Nephron progenitor cell (in vitro differentiated cells): ENCODE data around the gene PALS1.

Experiments
- DNase-seq: peaks from one replicate; pipeline ENCODE4 v3.0.0; 2021
- H3K27ac Mint-ChIP-seq: 2 replicates; pipeline ENCODE4 v1.8.0; 2021; ENCODE audit warnings: mild to moderate bottlenecking, moderate library complexity, mixed read lengths
- H3K27me3 Mint-ChIP-seq: 2 replicates; pipeline ENCODE4 v1.8.0; 2021; ENCODE audit warnings: mild to moderate bottlenecking, low read depth, mixed read lengths; ENCODE audit not compliant: poor library complexity
- H3K36me3 Mint-ChIP-seq: 2 replicates; pipeline ENCODE4 v1.8.0; 2021; ENCODE audit warnings: low read depth, mixed read lengths
- H3K4me1 Mint-ChIP-seq: 2 replicates; pipeline ENCODE4 v1.8.0; 2021; ENCODE audit warnings: mixed read lengths
- H3K4me3 Mint-ChIP-seq: 2 replicates; pipeline ENCODE4 v1.8.0; 2021; ENCODE audit warnings: mild to moderate bottlenecking, moderate library complexity, mixed read lengths
- H3K9me3 Mint-ChIP-seq: 2 replicates; pipeline ENCODE4 v1.8.0; 2021; ENCODE audit warnings: mild to moderate bottlenecking, moderate library complexity, mixed read lengths
- TF ChIP-seq, protein P1 (sequence below): fragments of 200-600 bp; sonication (generic); IDR thresholded peaks from 2 replicates; pipeline ENCODE4 v1.5.0; 2021; ENCODE audit warnings: antibody characterized with exemption

Gene PALS1

DNA sequence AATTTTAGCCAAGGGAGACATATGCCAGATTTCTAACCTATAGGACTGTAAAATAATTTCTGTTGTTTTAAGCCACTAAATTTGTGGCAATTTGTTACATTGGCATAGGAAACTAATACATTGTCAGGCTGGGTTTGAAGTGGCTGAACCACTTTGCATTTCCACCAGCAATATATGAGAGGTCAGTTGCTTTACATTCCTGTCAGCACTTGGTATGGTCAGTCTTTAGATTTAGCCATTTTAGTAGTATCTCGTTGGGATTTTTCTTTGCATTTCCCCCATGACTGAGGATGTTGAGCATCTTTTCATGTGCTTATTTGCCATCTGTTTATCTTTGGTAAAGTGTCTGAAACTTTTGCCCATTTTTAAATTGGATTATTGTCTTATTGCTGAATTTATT, 3.9 kb downstream of the PALS1 start:
- TF ChIP-seq, protein P1, sequence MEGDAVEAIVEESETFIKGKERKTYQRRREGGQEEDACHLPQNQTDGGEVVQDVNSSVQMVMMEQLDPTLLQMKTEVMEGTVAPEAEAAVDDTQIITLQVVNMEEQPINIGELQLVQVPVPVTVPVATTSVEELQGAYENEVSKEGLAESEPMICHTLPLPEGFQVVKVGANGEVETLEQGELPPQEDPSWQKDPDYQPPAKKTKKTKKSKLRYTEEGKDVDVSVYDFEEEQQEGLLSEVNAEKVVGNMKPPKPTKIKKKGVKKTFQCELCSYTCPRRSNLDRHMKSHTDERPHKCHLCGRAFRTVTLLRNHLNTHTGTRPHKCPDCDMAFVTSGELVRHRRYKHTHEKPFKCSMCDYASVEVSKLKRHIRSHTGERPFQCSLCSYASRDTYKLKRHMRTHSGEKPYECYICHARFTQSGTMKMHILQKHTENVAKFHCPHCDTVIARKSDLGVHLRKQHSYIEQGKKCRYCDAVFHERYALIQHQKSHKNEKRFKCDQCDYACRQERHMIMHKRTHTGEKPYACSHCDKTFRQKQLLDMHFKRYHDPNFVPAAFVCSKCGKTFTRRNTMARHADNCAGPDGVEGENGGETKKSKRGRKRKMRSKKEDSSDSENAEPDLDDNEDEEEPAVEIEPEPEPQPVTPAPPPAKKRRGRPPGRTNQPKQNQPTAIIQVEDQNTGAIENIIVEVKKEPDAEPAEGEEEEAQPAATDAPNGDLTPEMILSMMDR, result no peak
- Mint-ChIP-seq H3K27ac (no peak overlapping the region), H3K9me3 (peaks cover 4% of the 10 kb centered on the region), H3K4me1 (peaks cover 37% of the 10 kb centered on the region), H3K36me3 (peaks cover 21% of the 10 kb centered on the region), H3K27me3 (peaks cover 7% of the 10 kb centered on the region), H3K4me3 (no peak overlapping the region)
- no peak for DNase-seq

DNA sequence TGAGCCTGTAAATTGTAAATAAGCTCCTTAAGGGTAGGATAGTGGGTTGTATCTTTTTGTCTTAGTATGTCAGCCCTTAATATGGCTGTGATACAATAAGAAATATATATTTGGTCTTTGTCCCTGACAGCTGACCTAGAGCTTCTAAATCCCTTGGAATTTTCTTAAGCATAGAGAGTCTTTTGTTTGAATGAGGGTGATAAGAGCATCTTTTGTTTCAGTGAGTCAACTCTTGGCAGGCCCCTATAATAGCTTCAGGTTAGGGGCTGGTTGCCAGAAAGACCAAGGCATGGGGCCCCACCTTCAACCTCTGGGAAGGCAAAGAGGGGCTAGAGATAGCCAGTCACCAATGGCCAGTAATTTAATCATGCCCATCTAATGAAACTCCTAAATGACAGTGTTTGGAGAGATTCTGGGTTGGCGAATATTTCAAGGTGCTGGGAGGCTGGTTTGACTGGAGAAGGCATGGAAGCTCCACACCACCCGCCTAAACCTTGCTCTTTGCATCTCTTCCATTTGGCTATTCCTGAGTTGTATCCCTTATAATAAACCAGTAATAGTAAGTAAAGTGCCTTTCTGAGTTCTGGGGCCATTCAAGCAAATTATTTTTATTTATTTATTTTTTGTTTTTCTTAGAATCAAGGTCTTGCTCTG, 10.5 kb downstream of the PALS1 start:
- Mint-ChIP-seq H3K36me3 (peaks cover 9% of the 10 kb centered on the region), H3K27ac (no peak overlapping the region), H3K27me3 (no peaks in the 10 kb centered on the region), H3K4me1 (peaks cover 18% of the 10 kb centered on the region), H3K4me3 (no peak overlapping the region), H3K9me3 (no peaks in the 10 kb centered on the region)
- DNase-seq, result no peak
- TF ChIP-seq, protein P1, result no peak

DNA sequence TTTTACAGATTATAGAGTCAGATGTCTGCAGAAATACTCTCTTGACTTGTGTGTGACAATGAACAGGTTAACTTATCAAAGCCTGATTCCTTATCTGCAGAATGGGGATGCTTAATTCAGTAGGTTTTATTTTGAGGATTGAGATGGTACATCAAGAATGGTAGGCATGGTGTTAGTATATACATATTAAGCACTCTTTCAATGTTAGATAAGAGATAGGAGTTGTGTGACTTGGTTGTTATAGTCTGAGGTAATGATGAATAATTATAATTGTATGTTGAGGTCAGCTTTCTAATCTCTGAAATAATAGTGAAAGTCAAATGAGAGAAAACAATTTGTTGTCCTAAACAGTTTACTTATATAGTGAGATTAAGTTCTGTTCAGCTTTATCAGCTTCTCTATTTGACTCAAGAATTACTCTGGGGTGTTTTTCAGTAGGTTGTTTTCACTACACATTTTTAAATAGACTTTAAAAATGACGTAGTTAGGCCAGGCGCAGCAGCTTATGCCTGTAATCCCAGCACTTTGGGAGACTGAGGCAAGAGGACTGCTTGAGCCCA, 11.9 kb downstream of the PALS1 start:
- TF ChIP-seq, protein P1, result no peak
- no peak overlapping the region for H3K4me3 Mint-ChIP-seq
- no peaks in the 10 kb centered on the region for H3K9me3 Mint-ChIP-seq
- no peak for DNase-seq
- peaks cover 7% of the 10 kb centered on the region for H3K4me1 Mint-ChIP-seq
- no peaks in the 10 kb centered on the region for H3K27me3 Mint-ChIP-seq
- H3K27ac Mint-ChIP-seq, result peak overlapping the region; percentile 15
- H3K36me3 Mint-ChIP-seq, result peaks cover 13% of the 10 kb centered on the region

DNA sequence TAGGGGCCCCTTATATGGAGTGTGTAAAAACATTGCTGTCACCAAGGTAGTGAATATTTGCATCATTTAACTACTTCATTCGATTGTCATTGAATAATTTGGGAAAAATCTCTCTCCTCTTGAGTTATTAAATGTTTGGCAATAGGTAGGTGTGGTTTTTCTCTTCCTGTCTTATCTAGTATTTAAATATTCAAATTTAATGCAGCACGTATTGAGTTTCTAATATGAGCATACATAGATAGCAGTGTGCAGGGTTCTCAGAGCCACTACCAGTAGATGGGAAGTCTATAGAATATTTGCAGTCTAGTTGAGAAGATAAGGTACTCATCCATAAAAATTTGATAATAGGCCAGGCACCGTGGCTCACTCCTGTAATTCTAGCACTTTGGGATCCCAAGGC, 16.7 kb downstream of the PALS1 start:
- H3K4me1 Mint-ChIP-seq, result no peaks in the 10 kb centered on the region
- no peaks in the 10 kb centered on the region for H3K9me3 Mint-ChIP-seq
- no peak overlapping the region for H3K27ac Mint-ChIP-seq

DNA sequence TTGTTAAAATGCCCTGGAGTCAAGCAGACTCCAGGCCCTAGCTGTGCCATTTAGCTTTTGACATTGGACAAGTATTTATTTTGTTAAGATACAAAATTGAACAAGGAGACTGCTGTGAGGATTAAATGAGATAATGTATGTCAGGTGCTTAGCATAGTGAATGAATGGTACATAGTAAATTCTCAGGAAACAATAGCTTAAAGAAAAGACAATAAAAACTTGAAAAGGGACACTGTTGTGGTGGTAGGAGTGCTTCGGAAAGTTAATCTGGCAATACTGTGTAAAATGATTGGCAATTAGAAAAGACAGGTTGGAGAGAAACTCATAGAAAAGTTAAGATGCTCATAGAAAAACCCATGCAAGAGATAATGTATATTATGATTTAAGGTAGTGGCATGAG, 19.7 kb downstream of the PALS1 start:
- H3K27me3 Mint-ChIP-seq, result no peaks in the 10 kb centered on the region
- TF ChIP-seq, protein P1, result no peak

More for the DNA sequence above, 16.7 kb downstream of the PALS1 start:
- peaks cover 6% of the 10 kb centered on the region for H3K36me3 Mint-ChIP-seq
- H3K27me3 Mint-ChIP-seq, result no peaks in the 10 kb centered on the region
- TF ChIP-seq, protein P1, result no peak
- DNase-seq, result no peak
- H3K4me3 Mint-ChIP-seq, result no peak overlapping the region

More for the DNA sequence above, 19.7 kb downstream of the PALS1 start:
- Mint-ChIP-seq H3K36me3 (peaks cover 6% of the 10 kb centered on the region), H3K9me3 (no peaks in the 10 kb centered on the region), H3K27ac (no peak overlapping the region), H3K4me3 (no peak overlapping the region), H3K4me1 (no peaks in the 10 kb centered on the region)
- no peak for DNase-seq
